GM12864 (cell line): ENCODE results near the gene ERMAP.

ENCODE experiments used
- DNase-seq: peaks from one replicate; pipeline ENCODE4 v3.0.0-alpha.2; 2011; ENCODE audit warnings: low read depth
- H3K4me3 ChIP-seq: 2 replicates; pipeline ENCODE4 v1.5.1; 2011; ENCODE audit warnings: mild to moderate bottlenecking, low read depth, low read length, control low read depth
- TF ChIP-seq, protein P1 (sequence below): IDR thresholded peaks from 2 replicates; pipeline ENCODE4 v1.5.1; 2011; ENCODE audit warnings: low read depth, mild to moderate bottlenecking, moderate library complexity, low read length, control low read depth, inconsistent platforms; ENCODE audit errors: missing control alignments

ERMAP gene

DNA sequence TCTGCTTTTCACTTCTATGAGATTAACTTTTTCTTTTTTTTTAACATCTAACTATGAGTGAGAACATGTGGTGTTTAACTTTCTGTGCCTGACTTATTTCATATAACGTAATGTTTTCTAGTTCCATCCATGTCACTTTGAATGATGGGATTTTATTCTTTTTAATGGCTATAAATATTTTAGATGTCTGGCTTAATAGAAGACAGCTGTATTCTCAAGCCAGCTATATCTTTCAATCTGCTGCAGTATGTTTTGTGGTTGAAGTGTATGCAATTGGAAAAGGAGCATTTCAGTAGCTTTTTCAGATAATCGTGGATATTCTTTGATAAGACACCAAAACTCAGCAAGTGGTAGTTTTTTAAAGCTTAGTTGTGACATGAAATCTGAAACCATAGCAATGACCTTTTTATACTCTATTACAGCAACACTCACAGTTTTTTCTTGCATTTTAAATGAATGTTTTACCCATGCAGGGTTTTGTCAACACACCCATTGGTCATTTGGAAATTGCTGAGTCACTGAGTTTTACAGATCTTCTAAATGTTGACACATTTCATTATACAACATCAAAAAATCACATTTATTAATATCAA lies 6.0 kb downstream of the ERMAP start:
- no peak for DNase-seq
- H3K4me3 ChIP-seq, result no peak overlapping the region
- TF ChIP-seq, protein P1, sequence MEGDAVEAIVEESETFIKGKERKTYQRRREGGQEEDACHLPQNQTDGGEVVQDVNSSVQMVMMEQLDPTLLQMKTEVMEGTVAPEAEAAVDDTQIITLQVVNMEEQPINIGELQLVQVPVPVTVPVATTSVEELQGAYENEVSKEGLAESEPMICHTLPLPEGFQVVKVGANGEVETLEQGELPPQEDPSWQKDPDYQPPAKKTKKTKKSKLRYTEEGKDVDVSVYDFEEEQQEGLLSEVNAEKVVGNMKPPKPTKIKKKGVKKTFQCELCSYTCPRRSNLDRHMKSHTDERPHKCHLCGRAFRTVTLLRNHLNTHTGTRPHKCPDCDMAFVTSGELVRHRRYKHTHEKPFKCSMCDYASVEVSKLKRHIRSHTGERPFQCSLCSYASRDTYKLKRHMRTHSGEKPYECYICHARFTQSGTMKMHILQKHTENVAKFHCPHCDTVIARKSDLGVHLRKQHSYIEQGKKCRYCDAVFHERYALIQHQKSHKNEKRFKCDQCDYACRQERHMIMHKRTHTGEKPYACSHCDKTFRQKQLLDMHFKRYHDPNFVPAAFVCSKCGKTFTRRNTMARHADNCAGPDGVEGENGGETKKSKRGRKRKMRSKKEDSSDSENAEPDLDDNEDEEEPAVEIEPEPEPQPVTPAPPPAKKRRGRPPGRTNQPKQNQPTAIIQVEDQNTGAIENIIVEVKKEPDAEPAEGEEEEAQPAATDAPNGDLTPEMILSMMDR, result no peak

DNA sequence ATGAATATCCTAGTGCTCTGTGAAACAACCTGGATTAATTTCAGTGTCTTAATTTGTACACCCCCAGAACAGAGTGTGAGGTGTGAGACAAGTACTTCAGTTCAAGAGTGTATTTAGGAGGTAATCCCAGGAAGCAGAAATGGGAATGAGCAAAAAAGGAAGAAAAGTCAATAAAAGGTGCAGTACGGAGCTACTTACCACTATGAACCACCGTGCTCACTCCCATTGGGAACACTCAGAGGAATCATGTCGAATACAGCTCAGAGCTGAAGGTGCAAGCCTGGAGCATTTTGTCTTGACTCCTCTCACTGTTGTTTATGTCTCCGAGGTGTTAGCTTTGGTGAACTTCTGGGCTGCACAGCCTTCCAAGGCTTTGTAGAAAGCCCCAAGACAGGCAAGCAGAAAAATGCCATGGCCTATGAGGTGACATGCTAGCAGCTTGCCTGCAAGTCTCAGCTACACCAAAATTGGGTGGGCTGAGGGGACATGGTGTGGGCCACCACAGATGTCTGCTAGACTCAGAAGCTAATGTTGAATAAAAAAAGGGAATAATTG lies 7.6 kb downstream of the ERMAP start:
- TF ChIP-seq, protein P1, result no peak
- H3K4me3 ChIP-seq, result no peak overlapping the region

DNA sequence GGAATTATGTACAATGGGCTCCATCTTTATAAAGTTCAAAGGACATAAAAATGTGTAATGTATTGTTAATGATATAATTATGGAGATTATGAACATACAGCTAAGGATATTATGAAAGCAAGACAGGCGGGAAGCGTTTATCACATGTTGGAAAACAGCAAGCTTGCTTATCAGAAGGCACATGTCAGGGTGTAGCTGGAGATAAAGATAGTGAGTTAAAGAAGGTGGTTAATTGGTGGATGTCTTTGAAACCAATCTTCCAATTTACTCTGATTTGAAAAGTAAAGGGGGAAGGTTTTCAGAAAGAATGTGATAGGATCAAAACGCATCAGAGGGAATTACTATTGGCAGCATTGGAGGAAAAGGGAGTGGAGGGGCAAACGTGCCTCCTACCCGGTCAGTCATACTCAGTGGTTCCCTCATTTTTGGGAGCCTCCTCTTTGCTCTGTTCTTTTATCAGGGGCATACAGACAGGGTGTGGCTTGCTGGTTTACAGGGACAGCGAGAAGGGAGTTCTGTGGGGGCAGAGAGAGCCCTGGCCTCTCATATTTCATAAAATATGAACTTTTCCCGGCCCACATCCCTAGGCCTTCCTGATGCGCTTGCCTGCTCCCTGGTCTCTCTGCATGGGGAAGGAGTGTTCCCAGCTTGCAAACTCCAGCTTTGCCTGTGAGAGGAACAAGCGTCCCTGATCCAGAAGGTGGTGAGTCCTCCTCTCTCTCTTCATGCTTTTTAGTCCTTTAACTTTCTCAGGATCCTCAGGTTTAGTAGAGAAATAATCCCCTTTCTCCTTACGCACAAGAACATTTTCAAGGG lies 8.3 kb downstream of the ERMAP start:
- no peak for DNase-seq
- H3K4me3 ChIP-seq, result no peak overlapping the region
- TF ChIP-seq, protein P1, result no peak

More for the DNA sequence above, 7.6 kb downstream of the ERMAP start:
- no peak for DNase-seq

DNA sequence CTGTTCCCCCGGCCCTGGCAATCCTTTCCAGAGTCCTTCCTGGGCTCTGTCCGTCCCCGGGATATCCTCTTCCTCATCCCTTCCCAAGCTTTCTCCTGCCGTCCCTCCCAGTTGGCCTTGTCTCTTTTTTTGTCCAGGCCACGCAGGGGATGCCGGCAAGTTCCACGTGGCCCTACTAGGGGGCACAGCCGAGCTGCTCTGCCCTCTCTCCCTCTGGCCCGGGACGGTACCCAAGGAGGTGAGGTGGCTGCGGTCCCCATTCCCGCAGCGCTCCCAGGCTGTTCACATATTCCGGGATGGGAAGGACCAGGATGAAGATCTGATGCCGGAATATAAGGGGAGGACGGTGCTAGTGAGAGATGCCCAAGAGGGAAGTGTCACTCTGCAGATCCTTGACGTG lies 13.7 kb downstream of the ERMAP start:
- H3K4me3 ChIP-seq, result no peak overlapping the region
- no peak for DNase-seq
- TF ChIP-seq, protein P1, result no peak

DNA sequence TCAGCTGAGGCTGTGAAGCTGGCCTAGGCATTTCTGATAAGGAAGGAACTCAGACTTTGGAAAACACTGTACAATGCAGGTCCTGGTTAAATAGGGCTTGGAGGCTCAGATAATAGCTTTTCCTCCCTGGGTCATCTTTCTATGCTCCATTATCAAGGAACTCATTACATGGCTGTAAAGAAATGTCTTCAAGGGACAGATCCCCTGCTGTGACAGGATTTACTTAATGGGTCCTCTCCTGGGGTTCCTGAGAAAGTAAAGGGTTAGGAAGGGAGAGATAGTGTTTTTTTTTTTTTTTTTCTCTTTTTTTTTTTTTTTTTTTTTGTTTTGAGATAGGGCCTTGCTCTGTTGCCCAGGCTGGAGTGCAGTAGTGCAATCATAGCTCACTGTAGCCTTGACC lies 14.4 kb downstream of the ERMAP start:
- no peak overlapping the region for H3K4me3 ChIP-seq
- TF ChIP-seq, protein P1, result no peak
- no peak for DNase-seq

DNA sequence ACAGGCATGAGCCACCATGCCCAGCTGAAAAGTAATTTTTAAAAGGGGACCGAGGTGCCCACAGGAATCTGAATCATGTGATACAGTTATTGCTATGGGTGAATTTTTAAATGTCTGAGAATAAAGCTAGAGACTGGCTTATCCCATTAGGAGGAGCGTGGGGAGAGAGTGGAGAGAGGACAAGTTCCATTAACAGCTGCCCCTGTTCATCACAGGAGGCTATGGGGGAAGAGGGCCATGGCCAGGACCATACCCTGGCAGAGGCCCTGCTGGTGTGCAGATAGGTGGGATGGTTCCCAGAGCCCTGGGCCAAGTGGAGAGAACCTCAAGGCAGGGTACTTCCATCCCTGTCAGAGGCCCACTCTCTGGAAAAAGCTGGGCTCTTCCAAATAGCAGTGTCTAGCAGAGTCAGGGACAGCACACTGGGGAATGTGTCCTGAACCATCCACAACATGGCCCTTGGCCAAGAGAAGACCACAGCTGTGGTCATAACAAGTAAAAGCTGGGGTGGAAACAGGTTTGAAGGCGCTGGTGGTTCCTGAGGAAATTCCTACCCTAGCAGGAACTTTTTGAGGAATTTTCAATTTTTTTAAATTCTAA lies 15.8 kb downstream of the ERMAP start:
- DNase-seq, result no peak
- H3K4me3 ChIP-seq, result no peak overlapping the region
- TF ChIP-seq, protein P1, result no peak
